Activated T-cell treated with anti-CD3 and anti-CD28 coated beads for 4 hours (primary cell): ENCODE results near the gene ATG9B.

Experiments
- DNase-seq: peaks from one replicate; pipeline ENCODE4 v3.0.0-alpha.2; 2020

Gene ATG9B

GRCh38 chr7:150977382-150978125 is 46.7 kb downstream of the ATG9B start:
- DNase-seq: no peak

GRCh38 chr7:150976529-150977381 is 47.5 kb downstream of the ATG9B start:
- no peak for DNase-seq

- no peak for DNase-seq
Measured at GRCh38 chr7:150975536-150976319, 48.6 kb downstream of the ATG9B start.

- DNase-seq: peak; percentile 84
Measured at GRCh38 chr7:150974468-150975391, 49.6 kb downstream of the ATG9B start.

DNA sequence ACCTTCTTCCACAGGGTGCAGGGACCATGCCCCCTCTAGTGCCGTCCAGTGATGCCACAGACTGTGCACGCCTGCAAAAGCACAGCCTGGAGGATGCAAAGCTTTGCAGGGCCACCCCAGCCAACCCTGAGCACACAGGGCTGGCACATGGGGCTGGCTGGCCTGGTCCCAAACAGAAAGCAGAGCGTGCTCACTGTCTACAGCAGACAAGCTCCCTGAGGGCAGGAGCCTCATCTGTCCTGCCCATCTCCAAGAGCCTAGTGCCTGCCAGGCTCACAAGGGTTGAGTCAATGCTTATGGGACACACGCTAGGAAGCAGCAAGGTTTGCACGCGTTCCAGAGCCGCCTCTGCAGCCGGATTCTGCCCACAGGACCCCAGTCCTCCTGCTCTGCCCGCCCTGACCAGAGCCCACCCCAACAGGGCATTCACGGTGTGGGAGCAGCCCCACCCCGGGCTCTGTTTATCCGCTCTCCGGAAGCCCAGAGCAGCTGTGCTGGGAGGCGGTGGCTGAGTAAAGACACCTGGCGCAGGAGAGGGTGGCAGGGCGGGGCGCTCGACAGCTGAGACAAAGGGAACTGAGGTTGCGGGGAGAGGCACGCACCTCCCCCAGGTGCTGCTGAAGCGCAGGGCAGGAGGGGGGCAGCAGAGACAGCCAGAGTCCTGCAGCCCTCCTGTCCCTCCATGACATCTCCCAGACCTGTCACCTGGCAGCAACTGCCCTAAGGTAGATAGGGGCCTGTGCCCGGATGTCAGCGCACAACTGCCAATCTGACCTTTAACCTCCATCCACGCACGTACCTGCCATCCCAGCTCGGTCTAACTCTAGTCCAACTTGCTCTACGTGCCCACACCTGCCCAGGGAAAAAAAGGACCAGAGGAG is 50.5 kb downstream of the ATG9B start:
- no peak for DNase-seq

GRCh38 chr7:150972741-150973140 is 51.6 kb downstream of the ATG9B start:
- no peak for DNase-seq

DNA sequence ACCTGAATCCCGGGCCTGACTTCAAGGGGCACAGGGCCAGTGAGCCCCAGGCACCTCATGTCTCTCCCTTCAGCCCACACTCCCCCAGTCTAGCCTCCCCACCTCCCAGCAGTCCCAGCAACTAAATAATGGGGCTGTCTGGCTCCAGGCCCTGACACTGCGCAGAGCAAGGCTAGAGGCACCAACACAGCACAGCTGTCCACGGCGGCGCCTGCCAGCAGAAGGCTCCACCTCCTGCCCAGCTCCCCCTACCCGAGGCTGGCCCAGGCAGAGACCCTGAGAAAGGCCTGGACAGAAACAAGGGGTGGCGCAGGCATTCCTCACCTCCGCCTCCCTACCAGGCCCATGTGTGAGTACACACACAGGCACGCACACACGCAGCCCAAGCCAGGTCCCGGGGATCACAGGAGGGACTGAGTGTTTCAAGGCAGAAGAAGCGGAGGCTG is 52.2 kb downstream of the ATG9B start:
- DNase-seq: no peak

DNA sequence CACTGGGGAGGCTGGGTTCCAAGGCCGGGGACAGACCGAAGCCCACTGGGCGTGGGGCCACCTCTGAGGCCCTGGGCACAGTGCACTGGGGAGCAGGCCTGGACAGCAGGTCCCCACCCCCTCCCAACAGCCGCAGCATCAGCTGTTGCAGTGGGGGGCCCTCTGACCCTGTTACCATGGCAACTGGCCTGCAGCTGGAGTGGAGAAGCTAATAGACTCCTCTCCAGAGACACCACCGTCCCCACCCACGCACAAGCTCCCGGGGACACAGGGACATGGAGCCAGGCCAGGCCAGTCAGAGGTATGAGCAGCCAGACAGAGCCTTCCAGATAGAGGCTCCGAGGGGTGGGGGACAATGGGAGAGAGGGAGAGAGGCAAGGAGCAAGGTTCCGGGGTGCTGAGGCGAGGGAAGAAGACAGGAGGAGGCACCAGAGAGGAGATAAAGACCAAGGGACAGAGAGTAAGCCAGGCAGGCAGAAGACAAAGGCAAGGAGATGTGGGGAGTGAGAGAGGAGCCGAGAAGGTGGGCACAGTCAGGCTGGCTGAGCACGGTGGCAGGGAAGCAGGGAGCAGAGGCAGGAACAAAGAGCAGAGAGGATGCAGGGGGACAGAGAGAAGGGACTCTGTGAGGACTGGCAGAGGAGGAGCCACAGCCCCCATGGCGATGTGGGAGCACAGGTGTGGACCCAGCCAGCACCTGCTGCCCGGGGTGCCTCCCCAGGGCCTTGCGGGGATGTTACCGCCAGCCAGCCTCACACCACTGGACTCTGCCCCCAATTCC is 52.9 kb downstream of the ATG9B start:
- no peak for DNase-seq

- no peak for DNase-seq
Measured at GRCh38 chr7:150970424-150970823, 53.9 kb downstream of the ATG9B start.

DNA sequence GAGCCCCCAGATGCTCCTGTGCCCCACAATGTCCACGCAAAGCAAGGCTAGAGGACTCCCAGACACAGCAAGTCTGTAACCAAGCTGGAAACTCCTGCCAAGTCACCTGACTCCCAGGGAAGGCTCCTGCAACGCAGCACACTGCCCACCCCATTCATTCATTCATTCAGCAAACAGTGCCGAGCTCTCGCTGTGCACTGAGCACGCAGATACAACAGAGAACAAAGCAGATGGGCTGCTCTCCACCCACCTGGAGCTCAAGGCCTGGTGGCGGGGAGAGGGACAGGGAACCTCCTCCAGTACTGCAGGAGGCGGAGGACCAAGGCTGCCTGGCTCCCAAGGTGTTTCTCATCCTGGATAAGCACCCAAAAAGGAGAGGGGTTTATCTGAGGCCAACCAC is 54.8 kb downstream of the ATG9B start:
- DNase-seq: no peak

DNA sequence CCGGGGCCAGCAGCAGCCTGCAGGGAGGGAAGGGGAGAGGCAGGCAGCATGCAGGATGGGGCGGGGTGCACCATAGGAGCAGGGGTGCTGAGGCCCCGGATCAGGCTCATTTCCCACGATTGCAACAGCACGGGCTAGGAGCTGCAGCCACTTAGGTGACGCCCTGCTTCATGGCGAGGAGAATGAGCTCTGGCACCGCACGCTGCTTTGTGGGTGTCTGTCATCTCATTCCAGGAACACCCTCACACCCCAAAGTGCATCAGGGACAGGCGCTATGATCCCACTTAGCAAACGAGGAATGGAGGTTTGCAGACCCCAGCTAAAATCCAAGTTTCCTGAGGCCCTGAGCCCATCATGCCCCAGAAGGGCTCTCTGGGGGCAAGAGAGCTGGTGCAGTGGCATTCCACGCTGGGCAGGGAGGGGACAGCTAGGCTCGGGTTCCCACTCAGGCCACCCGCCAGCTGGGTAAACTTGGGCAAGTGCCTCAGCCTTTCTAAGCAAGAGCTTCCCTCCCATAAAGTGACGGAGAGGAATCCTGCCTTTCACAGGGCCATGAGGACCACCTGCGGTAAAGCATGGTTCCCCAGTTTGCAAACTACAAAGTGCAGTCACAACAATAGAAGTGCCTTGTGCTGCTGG is 55.4 kb downstream of the ATG9B start:
- no peak for DNase-seq

DNA sequence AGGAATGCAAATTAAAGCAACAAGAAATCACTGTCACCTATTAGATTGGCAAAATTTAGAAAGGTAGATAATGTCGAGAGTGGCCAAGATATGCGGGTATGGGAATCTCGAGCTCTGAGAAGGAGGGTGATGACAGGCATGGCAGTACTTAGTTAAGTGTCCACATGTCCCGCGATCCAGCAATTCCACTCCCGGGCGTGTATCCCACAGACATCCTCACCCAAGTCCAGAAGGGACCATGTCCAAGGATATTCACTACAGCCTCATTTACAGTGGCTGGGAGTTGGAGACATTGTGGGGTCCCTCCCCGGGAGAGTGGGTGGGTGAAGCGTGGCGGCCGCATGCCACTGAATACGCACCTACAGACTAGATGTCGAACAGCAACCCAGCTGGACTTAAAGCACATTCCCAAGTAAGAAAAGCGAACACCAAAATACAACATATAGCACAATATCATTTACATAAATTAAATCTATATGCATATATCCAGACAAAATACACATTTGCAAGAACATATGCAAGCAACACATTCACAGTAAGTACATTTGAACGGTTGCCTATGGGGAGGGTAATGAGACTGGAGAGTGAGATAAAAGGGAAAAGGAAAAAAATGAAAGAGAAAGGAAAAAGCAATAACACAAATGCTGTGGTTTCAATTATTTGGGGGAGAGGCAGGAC is 56.1 kb downstream of the ATG9B start:
- DNase-seq: no peak

GRCh38 chr7:150967349-150967748 is 56.9 kb downstream of the ATG9B start:
- DNase-seq: no peak

DNA sequence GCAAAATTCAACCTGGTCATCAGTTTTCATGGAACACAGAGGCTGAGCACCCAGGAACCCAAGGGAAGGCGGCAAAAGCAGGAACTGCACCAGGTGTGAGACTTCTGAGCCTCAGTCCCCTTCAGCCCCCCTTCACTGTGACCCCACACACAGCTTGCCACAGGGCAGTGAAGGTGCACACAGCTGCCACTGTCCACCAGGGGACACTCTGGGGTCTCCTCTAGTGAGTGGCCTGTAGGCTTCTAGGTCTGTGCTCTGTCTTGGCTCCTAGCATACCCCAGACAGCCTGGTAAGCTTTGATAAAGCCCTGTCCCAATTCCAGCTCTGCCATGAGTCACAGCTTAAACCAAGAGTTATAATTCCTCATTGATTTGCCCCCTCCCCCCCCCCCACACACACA is 58.3 kb downstream of the ATG9B start:
- DNase-seq: no peak

- DNase-seq: no peak
Measured at GRCh38 chr7:150965273-150965830, 58.9 kb downstream of the ATG9B start.
